ENCODE measurements around the gene TMEM121. TPM values are rescaled to one million over a fixed set of nuclear protein-coding genes. Genes with fewer than 3 reads are reported as not detected.
A peak's percentile ranks its signal among the peaks of the same experiment; 100 is the strongest.
"Not testable (repeated sequence)": the region's sequence is repeated elsewhere in the genome, so short reads cannot be mapped to it uniquely, and the experiment has no call there.

TMEM121 gene
- total RNA-seq, 1 donor from 2014 or later: 5.5 TPM

DNA sequence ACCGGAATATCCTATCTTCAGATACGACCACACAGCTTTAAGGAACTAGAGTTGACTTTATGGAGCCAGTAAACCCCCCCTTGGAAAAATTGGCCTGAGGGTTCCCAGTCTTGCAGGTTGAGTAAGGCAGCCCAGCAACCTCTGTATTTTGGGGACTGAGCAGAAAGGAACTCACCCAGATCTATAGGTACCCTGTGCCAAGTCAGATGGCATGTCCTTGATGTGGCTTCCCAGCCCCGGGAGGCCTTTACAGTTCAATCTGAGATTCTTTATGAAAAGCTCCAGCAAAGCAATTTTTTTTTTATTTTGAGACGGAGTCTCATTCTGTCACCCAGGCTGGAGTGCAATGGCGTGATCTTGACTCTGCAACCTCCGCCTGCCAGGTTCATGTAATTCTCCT lies 27.6 kb downstream of the TMEM121 start:
- H3K9me3 Mint-ChIP-seq: peaks cover 12% of the 10 kb centered on the region

DNA sequence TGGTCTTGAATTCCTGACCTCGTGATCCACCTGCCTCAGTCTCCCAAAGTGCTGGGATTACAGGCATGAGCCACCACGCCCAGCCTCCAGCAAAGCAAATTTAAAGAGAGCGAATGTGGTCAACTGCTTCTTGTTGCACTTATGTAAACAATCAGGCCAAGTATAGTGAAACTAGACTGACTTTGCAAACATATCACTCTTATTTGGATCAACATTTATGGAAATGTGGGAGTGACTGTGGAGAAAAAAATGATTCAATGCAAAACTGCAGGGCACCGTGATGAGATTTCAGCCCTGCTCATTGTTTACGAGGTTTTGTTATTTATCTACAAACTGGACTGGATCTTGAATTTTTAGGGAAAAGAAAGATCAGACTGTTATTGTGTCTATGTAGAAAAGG lies 28.1 kb downstream of the TMEM121 start:
- no peak overlapping the region for H3K27ac Mint-ChIP-seq
- H3K4me3 Mint-ChIP-seq: no peak overlapping the region
- H3K36me3 Mint-ChIP-seq: no peaks in the 10 kb centered on the region
- peaks cover 10% of the 10 kb centered on the region for H3K9me3 Mint-ChIP-seq
- H3K27me3 Mint-ChIP-seq: no peaks in the 10 kb centered on the region
- DNase-seq (ENCODE audit: extremely low spot score, unreplicated experiment): no peak
- H3K4me1 Mint-ChIP-seq (ENCODE audit: unreplicated experiment): no peaks in the 10 kb centered on the region
- TF ChIP-seq, protein P1, sequence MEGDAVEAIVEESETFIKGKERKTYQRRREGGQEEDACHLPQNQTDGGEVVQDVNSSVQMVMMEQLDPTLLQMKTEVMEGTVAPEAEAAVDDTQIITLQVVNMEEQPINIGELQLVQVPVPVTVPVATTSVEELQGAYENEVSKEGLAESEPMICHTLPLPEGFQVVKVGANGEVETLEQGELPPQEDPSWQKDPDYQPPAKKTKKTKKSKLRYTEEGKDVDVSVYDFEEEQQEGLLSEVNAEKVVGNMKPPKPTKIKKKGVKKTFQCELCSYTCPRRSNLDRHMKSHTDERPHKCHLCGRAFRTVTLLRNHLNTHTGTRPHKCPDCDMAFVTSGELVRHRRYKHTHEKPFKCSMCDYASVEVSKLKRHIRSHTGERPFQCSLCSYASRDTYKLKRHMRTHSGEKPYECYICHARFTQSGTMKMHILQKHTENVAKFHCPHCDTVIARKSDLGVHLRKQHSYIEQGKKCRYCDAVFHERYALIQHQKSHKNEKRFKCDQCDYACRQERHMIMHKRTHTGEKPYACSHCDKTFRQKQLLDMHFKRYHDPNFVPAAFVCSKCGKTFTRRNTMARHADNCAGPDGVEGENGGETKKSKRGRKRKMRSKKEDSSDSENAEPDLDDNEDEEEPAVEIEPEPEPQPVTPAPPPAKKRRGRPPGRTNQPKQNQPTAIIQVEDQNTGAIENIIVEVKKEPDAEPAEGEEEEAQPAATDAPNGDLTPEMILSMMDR (conservative IDR thresholded peaks at IDR 0.05): no peak

More for the DNA sequence above, 27.6 kb downstream of the TMEM121 start:
- Mint-ChIP-seq H3K36me3 (no peaks in the 10 kb centered on the region), H3K4me1 (ENCODE audit: unreplicated experiment) (no peaks in the 10 kb centered on the region), H3K27me3 (no peaks in the 10 kb centered on the region), H3K4me3 (no peak overlapping the region), H3K27ac (no peak overlapping the region)
- no peak for DNase-seq (ENCODE audit: extremely low spot score, unreplicated experiment)
- TF ChIP-seq, protein P1 (conservative IDR thresholded peaks at IDR 0.05): no peak

DNA sequence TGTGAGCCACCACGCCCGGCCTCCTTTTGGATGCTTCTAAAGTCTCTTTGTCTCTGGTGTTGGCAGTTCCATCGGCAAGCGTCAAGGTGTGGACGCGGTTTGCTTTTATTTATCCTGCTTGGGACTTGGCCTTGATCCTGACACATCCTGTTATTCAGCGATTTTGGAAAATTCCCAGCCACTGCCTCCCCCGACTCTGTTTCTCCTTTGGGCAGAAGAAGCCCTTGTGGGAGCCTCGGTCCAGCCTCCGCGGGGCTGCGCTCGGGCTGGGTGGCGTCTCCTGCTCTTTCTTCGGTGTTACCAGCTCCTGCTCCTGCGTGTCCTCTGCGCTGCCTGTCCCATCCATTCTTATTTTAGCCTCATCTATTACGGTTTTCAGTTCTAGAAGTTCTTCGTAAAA lies 31.3 kb downstream of the TMEM121 start:
- not testable (repeated sequence) for H3K27me3 Mint-ChIP-seq; H3K4me1 Mint-ChIP-seq (ENCODE audit: unreplicated experiment)

DNA sequence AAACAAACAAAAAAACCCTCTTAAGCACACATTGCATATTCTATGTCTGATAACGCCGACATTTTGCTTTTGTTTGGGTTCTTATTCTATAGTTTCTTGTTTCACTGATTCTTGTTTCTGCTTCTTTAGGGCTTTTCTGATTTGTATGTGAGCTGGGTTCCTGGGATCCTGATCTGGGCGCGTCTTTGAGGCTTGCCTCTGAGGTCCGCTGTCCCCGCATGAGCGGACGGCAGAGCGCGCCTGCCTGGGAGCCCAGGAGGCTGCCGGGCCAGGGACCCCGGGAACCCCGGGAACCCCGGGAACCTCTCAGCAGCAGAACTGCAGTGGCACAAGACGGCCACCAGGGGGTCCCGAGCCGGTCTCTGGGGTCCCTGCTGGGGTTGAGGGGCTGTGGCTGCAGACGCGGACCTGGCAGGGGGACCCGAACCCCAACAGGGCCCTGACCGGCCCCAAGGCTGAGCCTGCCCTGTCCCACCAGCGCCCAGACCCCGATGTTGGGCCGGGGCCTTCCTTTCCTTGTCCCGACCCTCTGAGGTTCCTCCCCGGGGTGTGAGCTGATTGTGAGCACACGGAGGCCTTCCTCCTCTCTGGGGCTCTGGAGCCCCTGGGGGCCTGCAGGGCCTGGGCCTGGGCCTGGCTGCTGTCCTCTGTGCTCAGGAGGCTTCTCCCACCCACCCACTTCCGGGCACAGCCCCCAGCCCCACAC lies 32.2 kb downstream of the TMEM121 start:
- H3K4me1 Mint-ChIP-seq (ENCODE audit: unreplicated experiment); H3K9me3 Mint-ChIP-seq; H3K27ac Mint-ChIP-seq; H3K4me3 Mint-ChIP-seq; H3K36me3 Mint-ChIP-seq; DNase-seq (ENCODE audit: extremely low spot score, unreplicated experiment); H3K27me3 Mint-ChIP-seq: not testable (repeated sequence)
- TF ChIP-seq, protein P1 (conservative IDR thresholded peaks at IDR 0.05): peak; percentile 35

More for the DNA sequence above, 31.3 kb downstream of the TMEM121 start:
- H3K9me3 Mint-ChIP-seq; H3K36me3 Mint-ChIP-seq; H3K27ac Mint-ChIP-seq; H3K4me3 Mint-ChIP-seq; DNase-seq (ENCODE audit: extremely low spot score, unreplicated experiment): not testable (repeated sequence)

DNA sequence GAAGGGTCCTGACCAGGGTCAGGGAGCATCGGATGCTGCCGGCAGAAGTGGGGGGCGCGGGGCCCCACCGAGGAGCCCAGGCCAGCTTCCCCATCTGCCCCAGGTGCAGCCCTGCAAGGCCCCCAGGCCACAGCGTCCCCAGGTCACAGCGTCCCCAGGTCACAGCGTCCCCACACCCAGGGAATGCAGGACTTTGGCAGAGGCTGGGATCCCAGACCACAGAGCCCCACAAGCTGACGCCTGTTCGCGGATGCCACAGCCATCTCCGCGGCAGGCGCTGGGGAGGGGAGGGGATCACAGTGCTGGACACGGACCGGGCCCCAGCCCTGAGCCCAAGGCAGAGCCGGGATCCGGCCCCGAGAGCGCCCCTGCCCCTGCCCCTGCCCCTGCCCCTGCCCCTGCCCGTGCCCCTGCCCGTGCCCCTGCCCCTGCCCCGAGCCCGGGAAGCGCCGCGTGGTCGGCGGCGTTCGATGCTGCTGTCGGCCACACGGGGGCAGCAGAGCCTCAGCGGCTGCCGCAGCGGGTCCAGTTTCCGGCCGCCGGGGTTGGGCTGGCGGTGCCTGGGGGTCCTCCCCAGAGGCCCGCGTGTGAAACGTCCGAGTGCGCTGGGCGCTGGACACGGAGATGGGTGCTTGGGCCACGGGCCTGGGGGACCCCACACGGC lies 33.1 kb downstream of the TMEM121 start:
- H3K36me3 Mint-ChIP-seq; DNase-seq (ENCODE audit: extremely low spot score, unreplicated experiment); H3K4me1 Mint-ChIP-seq (ENCODE audit: unreplicated experiment); H3K27ac Mint-ChIP-seq; H3K9me3 Mint-ChIP-seq; H3K27me3 Mint-ChIP-seq; H3K4me3 Mint-ChIP-seq: not testable (repeated sequence)

DNA sequence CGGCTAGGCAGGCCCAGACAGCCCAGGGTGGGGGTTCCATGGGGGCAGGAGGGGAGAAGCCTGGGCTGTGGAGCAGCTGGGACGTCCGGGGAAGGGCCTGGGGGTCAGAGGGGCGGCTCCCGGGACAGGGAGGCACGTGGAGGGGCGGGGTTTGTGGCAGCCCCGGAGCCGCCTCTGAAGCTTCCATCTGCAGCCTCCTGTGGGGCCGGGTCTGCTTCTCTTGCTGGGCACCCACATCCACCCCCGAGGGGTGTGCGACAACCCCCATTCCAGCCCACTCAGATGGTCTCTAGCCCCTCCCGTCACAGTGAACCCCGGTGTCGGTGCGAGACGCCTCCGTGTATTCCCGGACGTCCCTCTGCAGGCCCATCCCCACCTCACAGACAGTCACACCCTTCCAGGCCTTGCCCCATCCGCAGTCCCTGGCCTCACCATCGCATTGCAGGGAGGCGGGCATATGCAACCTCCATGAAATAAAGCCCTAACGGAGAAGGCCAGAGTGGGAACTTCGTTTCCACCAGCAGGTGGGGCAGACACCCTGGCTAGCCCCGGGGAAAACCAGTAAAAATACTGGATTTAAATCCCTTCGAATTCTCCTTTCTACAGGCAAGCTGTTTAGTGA lies 33.8 kb downstream of the TMEM121 start:
- H3K4me1 Mint-ChIP-seq (ENCODE audit: unreplicated experiment); H3K27me3 Mint-ChIP-seq; H3K4me3 Mint-ChIP-seq; DNase-seq (ENCODE audit: extremely low spot score, unreplicated experiment); H3K27ac Mint-ChIP-seq; H3K36me3 Mint-ChIP-seq; H3K9me3 Mint-ChIP-seq: not testable (repeated sequence)

DNA sequence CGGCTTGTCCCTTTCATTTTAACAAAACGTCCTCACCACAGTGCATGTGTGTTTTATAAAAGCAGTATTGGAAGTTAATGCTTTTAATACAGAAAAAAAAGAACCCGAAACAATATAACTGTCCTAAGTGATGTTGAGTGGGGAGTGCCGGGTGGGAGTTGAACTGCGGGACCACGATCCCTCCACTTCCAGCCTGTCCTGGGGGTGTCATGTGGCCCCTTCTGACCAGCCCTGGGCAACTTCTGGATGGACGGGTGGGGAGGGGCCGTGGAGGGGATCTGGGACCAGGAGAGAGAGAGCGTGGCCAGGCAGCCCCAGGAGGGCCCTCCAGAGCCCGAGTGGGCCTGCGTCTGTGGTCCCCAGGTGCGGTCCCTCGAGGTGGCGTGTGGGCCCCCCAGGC lies 35.0 kb downstream of the TMEM121 start:
- H3K36me3 Mint-ChIP-seq; H3K27ac Mint-ChIP-seq; H3K9me3 Mint-ChIP-seq; DNase-seq (ENCODE audit: extremely low spot score, unreplicated experiment); H3K4me3 Mint-ChIP-seq; H3K27me3 Mint-ChIP-seq; H3K4me1 Mint-ChIP-seq (ENCODE audit: unreplicated experiment): not testable (repeated sequence)

Measured in type B pancreatic cell (in vitro differentiated cells).